Measurements from ENCODE around the gene ACKR3.

DNA sequence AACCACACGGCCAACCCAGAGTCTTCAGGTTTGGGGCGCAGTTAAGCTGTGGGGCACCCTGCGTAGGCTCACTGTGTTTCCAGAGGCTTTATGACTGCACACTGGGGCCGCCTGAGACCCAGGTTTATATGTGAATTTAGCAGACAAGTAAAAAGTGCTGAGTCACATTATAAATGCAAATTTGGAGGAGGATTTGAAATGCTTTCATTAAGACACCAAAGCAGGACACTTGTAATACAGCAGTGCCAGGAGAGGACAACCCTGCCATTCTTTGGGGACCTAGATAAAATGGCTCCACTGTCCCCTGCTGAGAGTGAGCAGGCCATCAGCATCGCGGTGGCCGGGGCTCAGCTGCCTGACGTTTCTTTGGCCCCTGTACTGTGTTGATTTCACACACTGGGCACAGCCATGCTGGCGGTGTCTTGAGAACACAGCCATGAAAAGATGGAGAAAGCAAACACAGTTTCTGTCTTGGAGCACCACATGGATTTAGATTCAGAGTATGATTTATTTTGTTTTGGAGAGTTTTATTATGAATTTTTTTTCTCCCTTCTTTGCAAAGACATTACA lies 10.2 kb downstream of the ACKR3 start:
- no peak for TF ChIP-seq EZH2 (IDR thresholded peaks at IDR 0.05)
- no peak for TF ChIP-seq POLR2AphosphoS5 (IDR thresholded peaks at IDR 0.05; ENCODE audit: borderline replicate concordance, low read depth, low read length)
- TF ChIP-seq FOXP2 (optimal IDR thresholded peaks at IDR 0.05; ENCODE audit: control extremely low read depth, extremely low read length, insufficient read depth) = no peak
